Stomach smooth muscle (tissue), 2 donors: ENCODE measurements around the gene RCC2.
"Not testable (repeated sequence)": the region's sequence is repeated elsewhere in the genome, so short reads cannot be mapped to it uniquely, and the experiment has no call there.

ENCODE experiments used
- H3K27ac ChIP-seq: one replicate; pipeline ENCODE4 v1.7.0; 2013; ENCODE audit warnings: mild to moderate bottlenecking, low read length, inconsistent platforms
- H3K27me3 ChIP-seq, 2 donors: one replicate each; pipeline ENCODE4 v1.7.0; 2013; ENCODE audit warnings: low read length in 2 of 2; ENCODE audit not compliant: insufficient read depth in 2 of 2, control insufficient read depth in 1 of 2
- H3K36me3 ChIP-seq, 2 donors: one replicate each; pipeline ENCODE4 v1.7.0; 2013; ENCODE audit warnings: low read length in 2 of 2; ENCODE audit not compliant: control insufficient read depth in 2 of 2, insufficient read depth in 2 of 2
- H3K4me1 ChIP-seq: one replicate; pipeline ENCODE4 v1.7.0; 2013; ENCODE audit warnings: low read length; ENCODE audit not compliant: control insufficient read depth, insufficient read depth
- H3K4me3 ChIP-seq, 2 donors: one replicate each; pipeline ENCODE4 v1.7.0; 2013; ENCODE audit warnings: low read length in 2 of 2
- H3K9ac ChIP-seq, 2 donors: one replicate each; pipeline ENCODE4 v1.7.0; 2013; ENCODE audit warnings: low read length in 2 of 2, mild to moderate bottlenecking in 1 of 2
- H3K9me3 ChIP-seq, 2 donors: one replicate each; pipeline ENCODE4 v1.7.0; 2013; ENCODE audit warnings: low read length in 2 of 2; ENCODE audit not compliant: control insufficient read depth in 2 of 2
- donor health status: healthy.
- donor health status: Pancreatic carcinoma.

RCC2 gene

GRCh38 chr1:17439250-17440073 lies at the start of gene RCC2:
Gene RCC2, minus strand, starts transcription at chr1:17439677. Its CDS starts 1,163 bp downstream, at chr1:17438514.
- Histone ChIP-seq H3K4me1 (peaks cover 18% of the 10 kb centered on the region), H3K27ac (peak within 1 kb of the TSS; percentile 80), H3K27me3 (no peaks in the 10 kb centered on the region), H3K4me3 (peak within 1 kb of the TSS; percentile 78 to 79), H3K36me3 (no peaks in the 10 kb centered on the region), H3K9ac (peak within 1 kb of the TSS; percentile 75 to 81), H3K9me3 (no peaks in the 10 kb centered on the region)

- Histone ChIP-seq H3K9ac (no peak overlapping the region), H3K36me3 (no peaks in the 10 kb centered on the region), H3K9me3 (no peaks in the 10 kb centered on the region), H3K4me1 (no peaks in the 10 kb centered on the region), H3K4me3 (no peak overlapping the region), H3K27ac (no peak overlapping the region), H3K27me3 (peaks cover 0 to 5% of the 10 kb centered on the region in 2 donors)
Measured at GRCh38 chr1:17486242-17486641, 46.8 kb upstream of the RCC2 start.

- peaks cover 0 to 5% of the 10 kb centered on the region in 2 donors for H3K27me3 ChIP-seq
- H3K4me1 ChIP-seq, result no peaks in the 10 kb centered on the region
- no peak overlapping the region for H3K27ac ChIP-seq
- no peaks in the 10 kb centered on the region for H3K9me3 ChIP-seq
- no peaks in the 10 kb centered on the region for H3K36me3 ChIP-seq
- no peak overlapping the region for H3K9ac ChIP-seq
- no peak overlapping the region for H3K4me3 ChIP-seq
Measured at GRCh38 chr1:17485281-17485680, 45.8 kb upstream of the RCC2 start.

GRCh38 chr1:17481981-17482380 lies 42.5 kb upstream of the RCC2 start:
- not testable (repeated sequence) for H3K27ac ChIP-seq, H3K9me3 ChIP-seq, H3K27me3 ChIP-seq, H3K36me3 ChIP-seq, H3K4me1 ChIP-seq, H3K9ac ChIP-seq, H3K4me3 ChIP-seq

DNA sequence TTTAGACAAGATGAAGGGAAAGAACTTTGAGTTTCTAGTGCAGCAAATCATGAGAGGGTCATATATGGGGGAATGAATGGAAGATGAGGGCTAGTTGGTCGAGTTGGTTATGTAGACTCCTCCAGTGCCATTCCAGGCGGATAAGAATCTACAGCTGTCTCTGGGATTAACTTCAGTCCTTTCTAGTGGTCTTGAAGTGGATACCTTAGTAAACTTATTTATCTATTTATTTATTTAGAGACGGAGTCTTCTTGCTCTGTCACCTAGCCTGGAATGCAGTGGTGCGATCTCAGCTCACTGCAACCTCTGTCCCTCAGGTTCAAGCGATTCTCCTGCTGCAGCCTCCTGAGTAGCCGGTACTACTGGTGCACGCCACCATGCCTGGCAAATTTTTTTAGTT lies 41.4 kb upstream of the RCC2 start:
- Histone ChIP-seq H3K27ac (no peak overlapping the region), H3K27me3 (peaks cover 0 to 5% of the 10 kb centered on the region in 2 donors), H3K4me3 (no peak overlapping the region), H3K9me3 (no peaks in the 10 kb centered on the region), H3K4me1 (no peaks in the 10 kb centered on the region), H3K9ac (no peak overlapping the region), H3K36me3 (no peaks in the 10 kb centered on the region)

GRCh38 chr1:17475752-17476151 lies 36.3 kb upstream of the RCC2 start:
- Histone ChIP-seq H3K9me3 (no peaks in the 10 kb centered on the region), H3K4me1 (no peaks in the 10 kb centered on the region), H3K27ac (no peak overlapping the region)

GRCh38 chr1:17474836-17475555 lies 35.5 kb upstream of the RCC2 start:
- H3K27ac ChIP-seq, H3K9me3 ChIP-seq, H3K4me1 ChIP-seq, H3K36me3 ChIP-seq, H3K27me3 ChIP-seq, H3K4me3 ChIP-seq, H3K9ac ChIP-seq: not testable (repeated sequence)

More at GRCh38 chr1:17475752-17476151, 36.3 kb upstream of the RCC2 start:
- H3K4me3 ChIP-seq, result no peak overlapping the region
- H3K36me3 ChIP-seq, result no peaks in the 10 kb centered on the region
- no peaks in the 10 kb centered on the region for H3K27me3 ChIP-seq
- H3K9ac ChIP-seq, result no peak overlapping the region

GRCh38 chr1:17472814-17473213 lies 33.3 kb upstream of the RCC2 start:
- Histone ChIP-seq H3K27ac (no peak overlapping the region), H3K9me3 (no peaks in the 10 kb centered on the region), H3K4me1 (no peaks in the 10 kb centered on the region), H3K9ac (no peak overlapping the region), H3K27me3 (no peaks in the 10 kb centered on the region), H3K36me3 (no peaks in the 10 kb centered on the region), H3K4me3 (no peak overlapping the region)

- Histone ChIP-seq H3K9ac (no peak overlapping the region), H3K9me3 (no peaks in the 10 kb centered on the region), H3K36me3 (no peaks in the 10 kb centered on the region), H3K4me1 (no peaks in the 10 kb centered on the region), H3K27me3 (no peaks in the 10 kb centered on the region), H3K27ac (no peak overlapping the region), H3K4me3 (no peak overlapping the region)
Measured at GRCh38 chr1:17471393-17471792, 31.9 kb upstream of the RCC2 start.

DNA sequence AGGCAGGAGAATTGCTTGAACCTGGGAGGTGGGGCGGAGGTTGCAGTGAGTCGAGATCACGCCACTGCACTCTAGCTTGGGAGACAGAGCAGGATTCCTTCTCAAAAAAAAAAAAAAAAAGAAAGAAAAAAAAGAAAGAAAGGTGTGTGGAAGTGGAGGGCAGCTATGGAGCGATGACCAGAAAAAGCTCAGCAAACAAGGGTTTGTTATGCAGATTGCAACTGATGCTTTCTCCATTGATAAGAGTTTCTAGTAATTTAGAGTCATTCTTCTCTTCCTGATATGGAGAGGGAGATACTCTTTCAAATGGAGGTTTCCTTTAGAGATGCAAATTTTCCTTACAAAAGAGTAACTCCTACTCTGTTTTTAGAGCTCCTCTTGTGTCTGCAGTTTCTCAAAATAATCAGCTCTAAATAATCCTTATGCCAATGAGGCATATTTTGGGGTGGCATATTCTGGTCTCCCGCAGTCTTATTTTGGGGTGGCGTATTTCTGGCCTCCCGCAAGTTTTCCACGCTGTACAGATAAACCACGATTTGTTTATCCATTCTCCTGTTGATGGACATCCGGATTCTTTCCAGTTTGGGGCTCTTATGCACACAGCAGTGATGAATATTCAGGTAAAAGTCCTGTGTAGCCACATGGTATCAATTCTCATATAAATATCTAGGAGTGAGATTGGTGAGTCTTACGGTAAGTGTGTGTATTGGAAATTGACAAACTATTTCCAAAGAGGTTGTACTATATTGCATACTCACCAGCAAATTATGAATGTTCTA lies 30.7 kb upstream of the RCC2 start:
- Histone ChIP-seq H3K36me3 (no peaks in the 10 kb centered on the region), H3K9ac (no peak overlapping the region), H3K27me3 (no peaks in the 10 kb centered on the region), H3K4me3 (no peak overlapping the region), H3K4me1 (no peaks in the 10 kb centered on the region), H3K27ac (no peak overlapping the region), H3K9me3 (no peaks in the 10 kb centered on the region)
